H9 (cell line): ENCODE results near the gene GRIN2A. TPM values are rescaled to one million over a fixed set of nuclear protein-coding genes. Genes with fewer than 3 reads are reported as not detected.

ENCODE experiments used
- DNase-seq: peaks from one replicate; pipeline ENCODE4 v3.0.0-alpha.2; 2017
- H2AFZ ChIP-seq: one replicate; pipeline ENCODE4 v1.6.1; 2013; ENCODE audit warnings: mild to moderate bottlenecking, low read length, control low read depth, moderate library complexity
- H2AK5ac ChIP-seq: 2 replicates; pipeline ENCODE4 v1.6.1; 2013; ENCODE audit warnings: low read length, control low read depth, mixed read lengths; ENCODE audit not compliant: insufficient read length
- H2BK120ac ChIP-seq: one replicate; pipeline ENCODE4 v1.6.1; 2013; ENCODE audit warnings: low read depth, mild to moderate bottlenecking, low read length, control low read depth, inconsistent platforms; ENCODE audit not compliant: poor library complexity, severe bottlenecking
- H2BK12ac ChIP-seq: 2 replicates; pipeline ENCODE4 v1.6.1; 2013; ENCODE audit warnings: low read length, control low read depth, mixed read lengths, low read depth; ENCODE audit not compliant: insufficient read length
- H2BK15ac ChIP-seq: 2 replicates; pipeline ENCODE4 v1.6.1; 2013; ENCODE audit warnings: low read depth, low read length, control low read depth
- H2BK20ac ChIP-seq: one replicate; pipeline ENCODE4 v1.6.1; 2013; ENCODE audit warnings: low read depth, mild to moderate bottlenecking, low read length, control low read depth, inconsistent platforms; ENCODE audit not compliant: poor library complexity, severe bottlenecking
- H2BK5ac ChIP-seq: 2 replicates; pipeline ENCODE4 v1.6.1; 2013; ENCODE audit warnings: low read length, control low read depth, mixed read lengths; ENCODE audit not compliant: insufficient read length
- H3K14ac ChIP-seq: 2 replicates; pipeline ENCODE4 v1.6.1; 2013; ENCODE audit warnings: low read length, control low read depth; ENCODE audit not compliant: insufficient read depth
- H3K18ac ChIP-seq: 2 replicates; pipeline ENCODE4 v1.6.1; 2013; ENCODE audit warnings: low read depth, mild to moderate bottlenecking, mixed read lengths, low read length, control low read depth; ENCODE audit not compliant: insufficient read length
- H3K23ac ChIP-seq: 2 replicates; pipeline ENCODE4 v1.6.1; 2013; ENCODE audit warnings: low read length, control low read depth, mixed read lengths, low read depth; ENCODE audit not compliant: insufficient read length
- H3K23me2 ChIP-seq: 2 replicates; pipeline ENCODE4 v1.6.1; 2013; ENCODE audit warnings: low read depth, mild to moderate bottlenecking, mixed read lengths, low read length, control low read depth; ENCODE audit not compliant: insufficient read length, poor library complexity, severe bottlenecking
- H3K27ac ChIP-seq: 2 replicates; pipeline ENCODE4 v1.5.1; 2013; ENCODE audit warnings: low read length, control low read depth, mixed read lengths, low read depth; ENCODE audit not compliant: insufficient read length
- H3K27me3 ChIP-seq: 2 replicates; pipeline ENCODE4 v1.6.1; 2013; ENCODE audit warnings: low read length, control low read depth, inconsistent platforms; ENCODE audit not compliant: insufficient read depth
- H3K4ac ChIP-seq: 2 replicates; pipeline ENCODE4 v1.6.1; 2013; ENCODE audit warnings: low read depth, mild to moderate bottlenecking, control low read depth, inconsistent platforms, low read length, moderate library complexity
- H3K4me1 ChIP-seq: 2 replicates; pipeline ENCODE4 v1.6.1; 2013; ENCODE audit warnings: low read length, control low read depth, inconsistent platforms; ENCODE audit not compliant: insufficient read depth
- H3K4me2 ChIP-seq: 2 replicates; pipeline ENCODE4 v1.6.1; 2013; ENCODE audit warnings: low read length, control low read depth, mixed read lengths; ENCODE audit not compliant: insufficient read length, insufficient read depth
- H3K56ac ChIP-seq: 2 replicates; pipeline ENCODE4 v1.6.1; 2013; ENCODE audit warnings: low read depth, mild to moderate bottlenecking, mixed read lengths, low read length, control low read depth; ENCODE audit not compliant: insufficient read length
- H3K79me1 ChIP-seq: 2 replicates; pipeline ENCODE4 v1.6.1; 2013; ENCODE audit warnings: low read depth, mild to moderate bottlenecking, moderate library complexity, low read length, control low read depth, inconsistent platforms; ENCODE audit not compliant: insufficient read depth, poor library complexity, severe bottlenecking
- H3K79me2 ChIP-seq: 2 replicates; pipeline ENCODE4 v1.6.1; 2013; ENCODE audit warnings: low read length, control low read depth, inconsistent platforms; ENCODE audit not compliant: insufficient read depth
- H3K9ac ChIP-seq: 2 replicates; pipeline ENCODE4 v1.6.1; 2013; ENCODE audit warnings: low read length, control low read depth, mixed read lengths; ENCODE audit not compliant: insufficient read length; ENCODE audit errors: extremely low read depth
- H3K9me3 ChIP-seq: one replicate; pipeline ENCODE4 v1.6.1; 2013; ENCODE audit warnings: low read depth, low read length, inconsistent platforms; ENCODE audit not compliant: control insufficient read depth
- H3T11ph ChIP-seq: one replicate; pipeline ENCODE4 v1.6.1; 2013; ENCODE audit warnings: mild to moderate bottlenecking, low read length, control low read depth, inconsistent platforms
- H4K20me1 ChIP-seq: one replicate; pipeline ENCODE4 v1.6.1; 2013; ENCODE audit not compliant: control insufficient read depth, insufficient read length, insufficient read depth
- H4K5ac ChIP-seq: 2 replicates; pipeline ENCODE4 v1.6.1; 2013; ENCODE audit warnings: low read depth, mild to moderate bottlenecking, mixed read lengths, low read length, control low read depth; ENCODE audit not compliant: insufficient read length
- H4K8ac ChIP-seq: replicated peaks from 2 replicates; pipeline ENCODE4 v1.6.1; 2013; ENCODE audit warnings: low read length, control low read depth, mixed read lengths, low read depth; ENCODE audit not compliant: insufficient read length
- H4K91ac ChIP-seq: 2 replicates; pipeline ENCODE4 v1.6.1; 2013; ENCODE audit warnings: low read depth, mild to moderate bottlenecking, moderate library complexity, mixed read lengths, low read length, control low read depth; ENCODE audit not compliant: insufficient read length
- H3K27ac Mint-ChIP-seq, 3 experiments: 2 replicates in 2 of 3; 3 replicates in 1 of 3; pipeline ENCODE4 v1.8.0; 2020 to 2021; ENCODE audit warnings: mixed read lengths in 3 of 3, mild to moderate bottlenecking in 1 of 3, moderate library complexity in 1 of 3
- H3K27me3 Mint-ChIP-seq: 2 replicates; pipeline ENCODE4 v1.8.0; 2021; ENCODE audit warnings: low read depth, mild to moderate bottlenecking, moderate library complexity, mixed read lengths
- H3K36me3 Mint-ChIP-seq, 3 experiments: 2 replicates in 2 of 3; 3 replicates in 1 of 3; pipeline ENCODE4 v1.8.0; 2020 to 2021; ENCODE audit warnings: low read depth in 3 of 3, mixed read lengths in 3 of 3; ENCODE audit not compliant: insufficient read depth in 1 of 3
- H3K4me1 Mint-ChIP-seq, 2 experiments: 2 replicates each; pipeline ENCODE4 v1.8.0; 2020; ENCODE audit warnings: mixed read lengths in 2 of 2
- H3K4me3 Mint-ChIP-seq, 2 experiments: 2 replicates in 1 of 2; 3 replicates in 1 of 2; pipeline ENCODE4 v1.8.0; 2020 to 2021; ENCODE audit warnings: mild to moderate bottlenecking in 2 of 2, mixed read lengths in 2 of 2, moderate library complexity in 1 of 2
- H3K9me3 Mint-ChIP-seq, 2 experiments: 2 replicates in 1 of 2; 3 replicates in 1 of 2; pipeline ENCODE4 v1.8.0; 2020; ENCODE audit warnings: mild to moderate bottlenecking in 2 of 2, mixed read lengths in 2 of 2, moderate library complexity in 1 of 2
- CTCF ChIP-seq: fragments of 200-600 bp; sonication (generic); conservative IDR thresholded peaks from 3 replicates; pipeline ENCODE4 v1.8.0; 2021; ENCODE audit warnings: antibody characterized with exemption, mild to moderate bottlenecking
- WGBS: extraction: QIAGEN DNeasy Blood & Tissue Kit; methylation state at CpG from one replicate; pipeline ENCODE4 v1.1.7; 2013; ENCODE audit warnings: missing lambda C conversion rate, low lambda C conversion rate, mixed read lengths; ENCODE audit not compliant: insufficient read length; ENCODE audit errors: extremely low coverage; 5-methylcytosine and 5-hydroxymethylcytosine counted together
- total RNA-seq: library from RNA; stranded (reverse); gene quantifications from 2 replicates; pipeline ENCODE4 v1.2.1, GENCODE V29; 2021

Gene GRIN2A
- total RNA-seq, 1 experiment from 2014 or later: 1.5 TPM

GRCh38 chr16:9946022-9946720 is 236.1 kb downstream of the GRIN2A start:
- no peak overlapping the region for H3K27ac ChIP-seq
- H3K18ac ChIP-seq: no peak overlapping the region
- no peak overlapping the region for H2BK5ac ChIP-seq
- WGBS: no CpG with 5 or more reads among the region's 3 CpGs
- TF ChIP-seq CTCF: peak; percentile 45
- H3K4me1 Mint-ChIP-seq: peaks cover 22 to 33% of the 10 kb centered on the region in 2 experiments
- no peak overlapping the region for H3K23ac ChIP-seq
- no peaks in the 10 kb centered on the region for H3K79me1 ChIP-seq
- H3K27ac Mint-ChIP-seq: peak overlapping the region in 1 of 3 experiments; percentile 36; a peak in 1 of 7 replicates
- H3K9ac ChIP-seq: no peak overlapping the region
- H3K4ac ChIP-seq: no peak overlapping the region
- no peaks in the 10 kb centered on the region for H3K36me3 Mint-ChIP-seq
- H4K8ac ChIP-seq: no peak overlapping the region
- no peak overlapping the region for H2AK5ac ChIP-seq
- no peak overlapping the region for H3K14ac ChIP-seq
- H3K9me3 Mint-ChIP-seq: no peaks in the 10 kb centered on the region; a peak in 1 of 5 replicates
- H3K9me3 ChIP-seq: no peaks in the 10 kb centered on the region
- H4K5ac ChIP-seq: no peak overlapping the region
- H3K79me2 ChIP-seq: no peaks in the 10 kb centered on the region
- H3K27me3 ChIP-seq: no peaks in the 10 kb centered on the region
- no peak overlapping the region for H2BK120ac ChIP-seq
- no peak overlapping the region for H4K91ac ChIP-seq
- H2AFZ ChIP-seq: no peak overlapping the region
- no peaks in the 10 kb centered on the region for H3K23me2 ChIP-seq
- no peak overlapping the region for H3K56ac ChIP-seq
- no peak overlapping the region for H2BK20ac ChIP-seq
- H3K4me2 ChIP-seq: peak overlapping the region; percentile 23
- H3T11ph ChIP-seq: no peak overlapping the region
- no peak overlapping the region for H2BK12ac ChIP-seq
- peaks cover 10% of the 10 kb centered on the region for H3K27me3 Mint-ChIP-seq
- H3K4me3 Mint-ChIP-seq: no peak overlapping the region
- H4K20me1 ChIP-seq: no peaks in the 10 kb centered on the region
- DNase-seq: peak; percentile 59
- no peak overlapping the region for H2BK15ac ChIP-seq
- peaks cover 5% of the 10 kb centered on the region for H3K4me1 ChIP-seq
